NCI-H187 treated with DMSO at 0.1 percent for 48 hours (cell line): Measurements from ENCODE around the gene LILRB4.
"Not testable (repeated sequence)": the region's sequence is repeated elsewhere in the genome, so short reads cannot be mapped to it uniquely, and the experiment has no call there.

Experiments
- DNase-seq: peaks from one replicate; lab custom pipeline; 2025; lab: John Stamatoyannopoulos, UW

Gene LILRB4

GRCh38 chr19:54662730-54663129 lies at the start of gene LILRB4:
Gene LILRB4 (plus strand): TSS chr19:54662985. CDS start chr19:54663034, 49 bp downstream.
- DNase-seq: no peak

DNA sequence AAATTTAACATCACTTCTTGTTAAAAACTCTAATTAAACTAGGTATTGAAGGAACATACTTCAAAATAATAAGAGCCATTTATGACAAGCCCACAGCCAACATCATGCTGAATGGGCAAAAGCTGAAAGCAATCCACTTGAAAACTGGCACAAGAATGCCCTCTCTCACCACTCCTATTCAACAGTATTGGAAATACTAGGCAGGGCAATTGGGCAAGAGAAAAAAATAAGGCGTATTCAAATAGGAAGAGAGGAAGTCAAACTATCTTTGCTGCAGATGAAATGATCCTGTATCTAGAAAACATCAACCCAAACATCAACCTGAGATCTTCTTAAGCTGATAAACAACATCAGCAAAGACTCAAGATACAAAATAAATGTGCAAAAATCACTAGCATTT lies 48.1 kb upstream of the LILRB4 start:
- no peak for DNase-seq

DNA sequence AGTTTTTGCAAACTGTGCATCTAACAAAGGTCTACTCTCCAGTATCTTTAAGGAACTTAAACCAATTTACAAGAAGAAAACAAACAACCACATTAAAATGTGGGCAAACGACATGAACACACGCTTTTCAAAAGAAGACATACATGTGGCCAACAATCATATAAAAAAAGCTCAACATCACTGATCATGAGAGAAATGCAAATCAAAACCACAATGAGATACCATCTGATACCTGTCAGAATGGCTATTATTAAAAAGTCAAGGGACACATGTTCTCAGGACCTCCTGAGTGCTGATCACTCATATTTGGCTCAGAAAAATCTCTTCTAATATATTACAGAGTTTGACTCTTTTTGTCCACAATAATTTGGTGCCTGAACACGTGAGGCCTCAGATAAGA lies 46.7 kb upstream of the LILRB4 start:
- DNase-seq: no peak

GRCh38 chr19:54616821-54617560 lies 45.8 kb upstream of the LILRB4 start:
- DNase-seq: no peak

- no peak for DNase-seq
Measured at GRCh38 chr19:54620464-54620863, 42.3 kb upstream of the LILRB4 start.

DNA sequence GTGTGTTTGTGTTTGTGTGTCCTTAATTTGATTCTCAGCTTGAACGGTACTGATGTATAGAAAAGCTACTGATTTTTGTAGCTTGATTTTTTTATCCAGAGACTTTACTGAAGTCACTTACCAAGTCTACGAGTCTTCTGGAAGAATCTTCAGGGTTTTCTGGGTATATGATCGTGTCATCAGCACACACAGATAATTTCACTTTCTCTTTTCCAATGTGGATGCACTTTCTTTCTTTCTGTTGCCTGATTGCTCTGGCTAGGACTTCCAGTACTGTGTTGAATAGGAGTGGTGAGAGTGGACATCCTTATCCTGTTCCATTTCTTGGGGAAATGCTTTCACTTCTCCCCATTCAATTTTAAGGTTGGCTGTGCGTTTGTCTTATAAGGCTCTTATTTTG lies 40.4 kb upstream of the LILRB4 start:
- DNase-seq: no peak

DNA sequence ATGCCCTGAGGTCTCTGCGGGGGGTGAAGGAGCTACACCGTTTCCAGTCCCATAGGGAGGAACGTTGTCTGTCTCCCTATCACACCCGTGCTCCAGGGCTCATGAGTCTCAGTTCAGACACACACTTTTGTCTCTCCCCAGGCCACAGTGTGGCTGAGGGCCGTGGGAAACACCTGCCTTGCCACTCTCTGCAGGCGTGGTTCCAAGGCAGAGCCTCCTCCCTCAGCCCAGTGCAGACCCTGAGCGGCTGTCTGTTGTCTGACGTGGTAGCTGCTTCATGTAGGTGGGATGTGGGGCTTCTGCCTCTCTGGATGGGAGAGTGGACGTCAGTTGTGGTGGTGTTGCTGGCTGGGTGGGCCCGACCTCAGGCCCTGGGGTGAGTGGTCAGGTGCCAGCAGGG lies 38.6 kb upstream of the LILRB4 start:
- DNase-seq: not testable (repeated sequence)

- not testable (repeated sequence) for DNase-seq
Measured at GRCh38 chr19:54624934-54625730, 37.7 kb upstream of the LILRB4 start.

DNA sequence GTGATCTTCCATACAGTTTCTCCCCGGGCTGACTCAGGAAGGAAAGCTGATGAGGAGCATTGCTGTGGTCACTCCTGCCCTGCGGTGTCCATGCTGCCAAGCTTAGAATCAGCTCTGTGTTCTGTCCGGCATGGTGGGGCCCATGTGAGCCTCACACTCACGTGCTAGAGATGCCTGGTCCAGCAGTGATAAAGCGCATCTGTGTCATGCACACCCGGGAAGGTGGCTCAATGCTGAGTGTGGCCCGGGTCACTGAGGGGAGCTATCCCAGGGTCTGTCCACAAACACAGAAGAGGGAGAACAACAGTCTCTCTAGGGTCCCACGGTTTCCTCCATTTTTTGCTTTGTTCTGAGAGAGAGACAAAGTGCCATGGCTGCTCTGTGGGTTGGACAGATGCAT lies 36.0 kb upstream of the LILRB4 start:
- DNase-seq: no peak

GRCh38 chr19:54627912-54628311 lies 34.9 kb upstream of the LILRB4 start:
- not testable (repeated sequence) for DNase-seq

DNA sequence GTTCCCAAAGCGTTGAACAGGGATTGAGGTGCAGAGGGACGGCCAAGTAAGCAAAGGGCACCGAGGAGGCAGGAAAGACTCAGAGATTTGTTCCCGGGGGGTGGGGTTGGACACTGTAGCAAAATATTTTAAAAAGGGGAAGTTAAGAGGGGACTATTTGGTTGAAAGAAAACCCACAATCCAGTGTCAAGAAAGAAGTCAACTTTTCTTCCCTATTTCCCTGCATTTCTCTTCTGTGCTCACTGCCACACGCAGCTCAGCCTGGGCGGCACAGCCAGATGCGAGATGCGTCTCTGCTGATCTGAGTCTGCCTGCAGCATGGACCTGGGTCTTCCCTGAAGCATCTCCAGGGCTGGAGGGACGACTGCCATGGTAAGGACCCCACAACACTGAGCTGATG lies 32.5 kb upstream of the LILRB4 start, which contains the start of gene LILRB1:
LILRB1 (plus strand) TSS at position 223 of the 400 bp plus-strand sequence. CDS start 590 bp downstream, outside the sequence.
- DNase-seq: not testable (repeated sequence)

GRCh38 chr19:54630782-54631181 lies 32.0 kb upstream of the LILRB4 start:
- no peak for DNase-seq

DNA sequence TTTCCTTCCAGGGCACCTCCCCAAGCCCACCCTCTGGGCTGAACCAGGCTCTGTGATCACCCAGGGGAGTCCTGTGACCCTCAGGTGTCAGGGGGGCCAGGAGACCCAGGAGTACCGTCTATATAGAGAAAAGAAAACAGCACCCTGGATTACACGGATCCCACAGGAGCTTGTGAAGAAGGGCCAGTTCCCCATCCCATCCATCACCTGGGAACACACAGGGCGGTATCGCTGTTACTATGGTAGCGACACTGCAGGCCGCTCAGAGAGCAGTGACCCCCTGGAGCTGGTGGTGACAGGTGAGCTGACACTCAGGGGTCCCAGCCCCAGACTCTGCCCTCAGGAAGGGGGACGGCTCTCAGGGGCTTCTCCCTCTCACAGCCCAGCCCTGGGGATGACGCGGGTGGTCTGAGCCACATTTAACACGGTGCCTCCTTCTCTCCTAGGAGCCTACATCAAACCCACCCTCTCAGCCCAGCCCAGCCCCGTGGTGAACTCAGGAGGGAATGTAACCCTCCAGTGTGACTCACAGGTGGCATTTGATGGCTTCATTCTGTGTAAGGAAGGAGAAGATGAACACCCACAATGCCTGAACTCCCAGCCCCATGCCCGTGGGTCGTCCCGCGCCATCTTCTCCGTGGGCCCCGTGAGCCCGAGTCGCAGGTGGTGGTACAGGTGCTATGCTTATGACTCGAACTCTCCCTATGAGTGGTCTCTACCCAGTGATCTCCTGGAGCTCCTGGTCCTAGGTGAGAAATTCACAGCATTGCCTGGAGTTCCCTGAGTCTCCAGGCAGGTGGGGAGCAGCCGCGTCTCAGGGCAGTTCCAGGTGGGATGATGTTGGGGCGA lies 31.1 kb upstream of the LILRB4 start:
- DNase-seq: not testable (repeated sequence)

DNA sequence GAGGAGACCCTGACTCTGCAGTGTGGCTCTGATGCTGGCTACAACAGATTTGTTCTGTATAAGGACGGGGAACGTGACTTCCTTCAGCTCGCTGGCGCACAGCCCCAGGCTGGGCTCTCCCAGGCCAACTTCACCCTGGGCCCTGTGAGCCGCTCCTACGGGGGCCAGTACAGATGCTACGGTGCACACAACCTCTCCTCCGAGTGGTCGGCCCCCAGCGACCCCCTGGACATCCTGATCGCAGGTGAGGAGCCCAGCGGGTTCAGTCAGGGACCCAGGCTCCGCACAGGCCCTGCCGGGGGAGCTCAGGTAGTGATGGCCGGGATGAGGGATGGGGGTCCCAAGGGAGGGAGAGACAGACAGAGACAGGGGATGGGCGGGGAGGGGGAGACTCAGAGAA lies 30.3 kb upstream of the LILRB4 start:
- not testable (repeated sequence) for DNase-seq

- no peak for DNase-seq
Measured at GRCh38 chr19:54633401-54633800, 29.4 kb upstream of the LILRB4 start.

- DNase-seq: not testable (repeated sequence)
Measured at GRCh38 chr19:54636081-54636480, 26.7 kb upstream of the LILRB4 start.

DNA sequence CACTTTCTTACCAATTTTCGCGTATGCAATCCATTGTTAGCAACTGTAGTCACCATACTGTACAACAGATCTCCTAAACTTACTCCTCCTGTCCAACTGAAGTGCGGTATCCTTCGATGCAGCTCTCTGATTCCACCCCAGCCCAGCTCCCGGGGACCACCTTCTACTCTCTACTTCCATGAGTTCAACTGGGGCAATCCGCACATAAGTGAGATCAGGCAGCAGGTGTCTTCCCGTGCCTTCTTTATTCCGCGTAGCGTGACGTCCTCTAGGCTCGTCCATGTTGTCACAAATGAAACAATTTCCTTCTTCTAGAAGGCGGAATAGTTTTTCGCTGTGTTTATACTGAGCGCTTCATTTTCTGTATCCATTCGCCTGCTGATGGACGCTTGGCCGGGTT lies 24.1 kb upstream of the LILRB4 start:
- DNase-seq: no peak

- not testable (repeated sequence) for DNase-seq
Measured at GRCh38 chr19:54642953-54643352, 19.8 kb upstream of the LILRB4 start.

DNA sequence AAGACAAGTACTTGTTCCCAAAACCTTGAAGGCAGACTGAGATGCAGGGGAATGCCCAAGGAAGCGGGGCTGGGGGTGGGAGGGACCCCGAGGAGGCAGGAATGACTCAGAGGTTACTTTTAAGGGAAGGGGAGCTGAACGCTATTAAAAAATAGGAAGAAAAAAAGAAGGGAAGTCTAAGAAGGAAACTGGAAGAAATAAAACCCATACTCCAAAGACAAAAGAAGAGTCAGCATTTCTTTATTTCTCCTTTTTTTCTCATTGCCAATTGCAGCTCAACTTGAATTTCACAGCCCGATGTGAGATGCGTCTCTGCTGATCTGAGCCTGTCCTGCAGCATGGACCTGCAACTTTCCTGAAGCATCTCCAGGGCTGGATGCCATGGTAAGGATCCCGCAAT lies 19.2 kb upstream of the LILRB4 start:
- not testable (repeated sequence) for DNase-seq

- DNase-seq: no peak
Measured at GRCh38 chr19:54644056-54644455, 18.7 kb upstream of the LILRB4 start.

GRCh38 chr19:54646331-54646841 lies 16.4 kb upstream of the LILRB4 start:
- no peak for DNase-seq

- no peak for DNase-seq
Measured at GRCh38 chr19:54648129-54648528, 14.7 kb upstream of the LILRB4 start.
